Measurements from ENCODE around the gene TMEM106A.
"Not testable (repeated sequence)": the region's sequence is repeated elsewhere in the genome, so short reads cannot be mapped to it uniquely, and the experiment has no call there.

TMEM106A gene

GRCh38 chr17:43211480-43212402, at the start of gene TMEM106A:
TSS of gene TMEM106A (plus strand) at chr17:43211875. CDS start at chr17:43213042, 1,167 bp downstream.
- no peak for DNase-seq

- not testable (repeated sequence) for DNase-seq
Observed at GRCh38 chr17:43165971-43166370, 45.7 kb upstream of the TMEM106A start.

GRCh38 chr17:43169561-43170139, 42.0 kb upstream of the TMEM106A start:
- DNase-seq, result no peak

GRCh38 chr17:43170140-43170765, 41.4 kb upstream of the TMEM106A start:
- DNase-seq, result peak; percentile 99

GRCh38 chr17:43170766-43171585, 40.7 kb upstream of the TMEM106A start, which contains the start of gene NBR1:
TSS of gene NBR1 (plus strand) at chr17:43171214. CDS start at chr17:43175800, 4,586 bp downstream.
- peak; percentile 99 for DNase-seq

- DNase-seq, result peak; percentile 30
Observed at GRCh38 chr17:43171586-43172487, 39.8 kb upstream of the TMEM106A start.

GRCh38 chr17:43175213-43176118, 36.2 kb upstream of the TMEM106A start:
- no peak for DNase-seq

- no peak for DNase-seq
Observed at GRCh38 chr17:43176119-43176570, 35.5 kb upstream of the TMEM106A start.

GRCh38 chr17:43183921-43184320, 27.8 kb upstream of the TMEM106A start:
- DNase-seq, result no peak

GRCh38 chr17:43186656-43187055, 25.0 kb upstream of the TMEM106A start:
- not testable (repeated sequence) for DNase-seq

- no peak for DNase-seq
Observed at GRCh38 chr17:43193251-43193650, 18.4 kb upstream of the TMEM106A start.

GRCh38 chr17:43199633-43200032, 12.0 kb upstream of the TMEM106A start:
- no peak for DNase-seq

- no peak for DNase-seq
Observed at GRCh38 chr17:43200127-43200526, 11.5 kb upstream of the TMEM106A start.

GRCh38 chr17:43203013-43203412, 8.7 kb upstream of the TMEM106A start:
- DNase-seq, result not testable (repeated sequence)

GRCh38 chr17:43210576-43210975, 1.1 kb upstream of the TMEM106A start:
- DNase-seq, result no peak

GRCh38 chr17:43211123-43211479, 574 bp upstream of the TMEM106A start:
- DNase-seq, result no peak

- no peak for DNase-seq
Observed at GRCh38 chr17:43212641-43213490, 1.2 kb downstream of the TMEM106A start.

- DNase-seq, result no peak
Observed at GRCh38 chr17:43213545-43213944, 1.9 kb downstream of the TMEM106A start.

- no peak for DNase-seq
Observed at GRCh38 chr17:43215341-43215740, 3.7 kb downstream of the TMEM106A start.

Data from SIG-M5 (cell line).